Ovary (tissue), 3 donors: ENCODE results near the gene ALG5.

Experiments used
- POLR2A ChIP-seq: fragments of 450-650 bp; IDR thresholded peaks from one replicate; pipeline ENCODE4 v1.6.1; 2017; ENCODE audit warnings: antibody characterized with exemption, mild to moderate bottlenecking, moderate library complexity
- TF ChIP-seq, protein P1 (sequence below), 3 donors: fragments of 450-650 bp in 2 of 3; fragments of 200-600 bp in 1 of 3; IDR thresholded peaks; one replicate each; pipeline versions ENCODE4 v1.5.1 to v1.8.0; 2016 to 2022; ENCODE audit warnings: antibody characterized with exemption in 3 of 3, mild to moderate bottlenecking in 1 of 3
- donor health status: DM: no; HTN: no; CAD: no.

DNA sequence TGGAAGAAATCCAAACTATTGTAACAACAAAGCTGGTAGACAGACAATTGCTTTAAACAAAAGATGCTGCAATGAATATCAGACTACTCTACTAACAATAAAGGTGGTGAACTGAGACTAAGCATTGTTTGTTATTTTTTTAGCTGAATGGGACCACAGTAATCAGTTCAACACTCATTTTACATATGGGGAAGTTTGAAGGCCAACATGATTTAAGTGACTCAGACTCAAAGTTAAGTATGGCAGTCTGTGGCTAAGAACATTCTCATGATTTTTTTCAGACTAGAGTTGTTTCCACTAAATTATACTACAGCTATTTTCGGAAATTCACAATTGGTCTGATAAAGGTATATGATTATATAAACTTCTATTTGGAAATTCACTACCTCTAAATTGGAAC is 11.9 kb upstream of the ALG5 start:
- TF ChIP-seq, protein P1, sequence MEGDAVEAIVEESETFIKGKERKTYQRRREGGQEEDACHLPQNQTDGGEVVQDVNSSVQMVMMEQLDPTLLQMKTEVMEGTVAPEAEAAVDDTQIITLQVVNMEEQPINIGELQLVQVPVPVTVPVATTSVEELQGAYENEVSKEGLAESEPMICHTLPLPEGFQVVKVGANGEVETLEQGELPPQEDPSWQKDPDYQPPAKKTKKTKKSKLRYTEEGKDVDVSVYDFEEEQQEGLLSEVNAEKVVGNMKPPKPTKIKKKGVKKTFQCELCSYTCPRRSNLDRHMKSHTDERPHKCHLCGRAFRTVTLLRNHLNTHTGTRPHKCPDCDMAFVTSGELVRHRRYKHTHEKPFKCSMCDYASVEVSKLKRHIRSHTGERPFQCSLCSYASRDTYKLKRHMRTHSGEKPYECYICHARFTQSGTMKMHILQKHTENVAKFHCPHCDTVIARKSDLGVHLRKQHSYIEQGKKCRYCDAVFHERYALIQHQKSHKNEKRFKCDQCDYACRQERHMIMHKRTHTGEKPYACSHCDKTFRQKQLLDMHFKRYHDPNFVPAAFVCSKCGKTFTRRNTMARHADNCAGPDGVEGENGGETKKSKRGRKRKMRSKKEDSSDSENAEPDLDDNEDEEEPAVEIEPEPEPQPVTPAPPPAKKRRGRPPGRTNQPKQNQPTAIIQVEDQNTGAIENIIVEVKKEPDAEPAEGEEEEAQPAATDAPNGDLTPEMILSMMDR (IDR thresholded peaks at IDR 0.05) = no peak
- no peak for TF ChIP-seq POLR2A
